ENCODE measurements around the gene COX19. TPM values are rescaled to one million over a fixed set of nuclear protein-coding genes. Genes with fewer than 3 reads are reported as not detected.

COX19 gene
- total RNA-seq, 1 experiment from 2014 or later = 14.0 TPM

DNA sequence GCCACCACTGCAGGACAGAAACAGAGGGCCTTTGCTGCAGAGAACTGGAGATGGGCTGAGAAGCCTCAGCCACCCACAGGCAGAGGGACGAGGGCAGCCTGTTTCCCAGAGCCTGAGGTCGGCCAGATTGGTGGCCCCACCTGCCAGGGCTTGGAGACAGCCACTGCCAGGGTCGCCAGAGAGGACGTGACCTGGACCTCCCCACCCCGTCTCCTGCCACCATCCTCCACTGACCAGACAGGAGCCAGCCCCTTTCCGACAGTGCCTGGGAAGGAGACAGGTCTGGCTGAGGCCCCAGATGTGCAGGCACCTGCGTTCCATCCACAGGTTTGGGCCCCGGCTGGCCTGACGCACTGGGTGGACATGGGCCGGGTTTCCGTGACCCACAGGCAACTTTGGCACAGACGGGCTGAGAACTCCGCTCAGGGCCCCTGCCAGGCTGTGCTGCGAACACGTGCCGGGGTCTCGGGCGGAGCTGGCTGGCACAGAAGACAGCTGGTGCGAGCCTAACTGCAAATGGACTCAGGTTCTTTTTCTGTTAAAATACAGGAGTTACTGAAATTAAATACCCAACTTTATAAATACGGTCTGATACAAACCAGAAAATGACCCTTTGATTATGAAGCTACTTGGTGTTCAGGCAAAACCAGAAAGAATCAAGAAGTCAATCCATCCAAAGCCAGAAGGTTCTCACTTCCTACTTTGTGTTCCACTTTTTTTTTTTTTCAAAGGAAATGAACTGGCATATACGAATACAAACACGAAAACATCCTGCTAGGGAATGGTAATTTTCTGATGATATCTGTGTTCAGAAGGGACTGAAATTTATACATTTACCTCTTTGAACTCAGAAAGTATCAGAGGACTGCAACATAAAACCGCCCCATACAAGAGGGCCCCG is 6.9 kb downstream of the COX19 start:
- Histone ChIP-seq H3K9me2 (ENCODE audit: insufficient read depth) (no peaks in the 10 kb centered on the region), H3K9ac (ENCODE audit: low read length) (no peak overlapping the region), H3K79me2 (ENCODE audit: insufficient read depth, low read length) (peaks cover 40% of the 10 kb centered on the region), H3K36me3 (ENCODE audit: control insufficient read depth in 1 of 2, insufficient read depth in 2 of 2, low read length in 2 of 2) (peaks cover 28 to 41% of the 10 kb centered on the region in 2 experiments; a peak in 3 of 4 replicates), H3K27me3 (ENCODE audit: insufficient read depth, low read length) (no peaks in the 10 kb centered on the region), H3K4me3 (replicated peaks in 1 of 2; ENCODE audit: low read depth in 1 of 2, low read length in 2 of 2) (no peak overlapping the region), H3K4me1 (ENCODE audit: control insufficient read depth in 1 of 2, insufficient read depth in 2 of 2, low read length in 2 of 2) (no peaks in the 10 kb centered on the region), H3K9me3 (ENCODE audit: control insufficient read depth in 1 of 2, insufficient read depth in 1 of 2, low read depth in 1 of 2, low read length in 2 of 2) (no peaks in the 10 kb centered on the region), H4K20me1 (ENCODE audit: insufficient read depth) (peaks cover 6% of the 10 kb centered on the region; the same call in 1 of the 2 replicates), H3K4me2 (ENCODE audit: low read length) (no peak overlapping the region), H3K27ac (ENCODE audit: low read depth, low read length) (no peak overlapping the region), H2AFZ (ENCODE audit: low read depth, low read length, poor library complexity, severe bottlenecking) (no peak overlapping the region)
- TF ChIP-seq CEBPB (IDR thresholded peaks at IDR 0.05; ENCODE audit: low read depth) = no peak
- no peak for TF ChIP-seq EZH2 (IDR thresholded peaks at IDR 0.05)
- POLR2A ChIA-PET = no interaction called here
- ATAC-seq (no peak), DNase-seq (ENCODE audit: low read depth, low spot score) (no peak)
- CTCF ChIA-PET = no interaction called here
- no TSS peak for BruUV-seq (replicated peaks)
- intact Hi-C loops (cut with micrococcal nuclease) = no loop called here
- RAD21 ChIA-PET (ENCODE audit: low non-redundant PET in 1 of 2, low total read pairs in 2 of 2, uncharacterized antibody in 2 of 2, unreplicated experiment in 2 of 2) = no interaction called here

DNA sequence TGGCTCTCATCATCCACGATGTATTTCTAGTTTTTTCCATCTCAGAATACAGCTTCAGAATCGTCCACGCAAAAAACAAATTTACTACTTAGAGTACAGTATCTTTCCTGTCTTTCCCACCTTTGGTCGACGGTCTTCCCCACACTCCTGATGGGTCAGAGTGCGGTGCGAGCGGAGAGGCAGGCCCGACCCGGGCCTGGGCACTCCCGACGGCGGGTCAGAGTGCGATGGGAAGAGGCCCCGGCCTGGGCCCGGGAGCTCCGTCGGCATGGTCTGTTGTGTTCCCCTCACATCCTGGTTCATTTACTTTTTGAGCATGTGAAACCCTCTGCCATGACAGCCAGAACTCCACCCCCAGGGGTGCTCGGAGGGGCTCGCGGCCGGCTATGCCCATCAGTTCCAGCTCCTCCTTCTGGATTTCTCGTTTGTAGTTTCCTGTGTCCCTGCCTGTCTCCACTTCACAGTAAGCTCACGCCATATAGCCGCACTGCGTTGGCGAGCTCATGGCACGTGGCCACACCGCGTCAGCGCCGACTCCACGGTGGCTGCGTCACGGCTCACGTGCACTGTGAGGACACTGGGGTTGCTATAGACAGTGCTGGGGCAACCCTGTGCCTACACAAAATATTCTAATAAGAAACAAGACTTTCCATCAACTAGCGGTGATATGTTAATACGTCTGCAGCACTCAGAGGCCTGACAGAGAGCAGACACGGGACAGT is 7.8 kb downstream of the COX19 start:
- Histone ChIP-seq H4K20me1 (ENCODE audit: insufficient read depth) (no peaks in the 10 kb centered on the region), H3K9me3 (ENCODE audit: control insufficient read depth in 1 of 2, insufficient read depth in 1 of 2, low read depth in 1 of 2, low read length in 2 of 2) (no peaks in the 10 kb centered on the region), H3K4me3 (replicated peaks in 1 of 2; ENCODE audit: low read depth in 1 of 2, low read length in 2 of 2) (no peak overlapping the region), H3K36me3 (ENCODE audit: control insufficient read depth in 1 of 2, insufficient read depth in 2 of 2, low read length in 2 of 2) (peaks cover 21 to 33% of the 10 kb centered on the region in 2 experiments; a peak in 3 of 4 replicates), H3K4me1 (ENCODE audit: control insufficient read depth in 1 of 2, insufficient read depth in 2 of 2, low read length in 2 of 2) (no peaks in the 10 kb centered on the region), H3K27me3 (ENCODE audit: insufficient read depth, low read length) (no peaks in the 10 kb centered on the region), H3K27ac (ENCODE audit: low read depth, low read length) (no peak overlapping the region), H3K79me2 (ENCODE audit: insufficient read depth, low read length) (peaks cover 30% of the 10 kb centered on the region), H3K9me2 (ENCODE audit: insufficient read depth) (no peaks in the 10 kb centered on the region), H3K4me2 (ENCODE audit: low read length) (no peak overlapping the region), H3K9ac (ENCODE audit: low read length) (no peak overlapping the region), H2AFZ (ENCODE audit: low read depth, low read length, poor library complexity, severe bottlenecking) (no peak overlapping the region)
- intact Hi-C loops (cut with micrococcal nuclease) = no loop called here
- ATAC-seq (no peak), DNase-seq (ENCODE audit: low read depth, low spot score) (no peak)
- POLR2A ChIA-PET = no interaction called here
- CTCF ChIA-PET = no interaction called here
- BruUV-seq (replicated peaks) = no TSS peak
- RAD21 ChIA-PET (ENCODE audit: low non-redundant PET in 1 of 2, low total read pairs in 2 of 2, uncharacterized antibody in 2 of 2, unreplicated experiment in 2 of 2) = no interaction called here
- TF ChIP-seq SIN3A (IDR thresholded peaks at IDR 0.05; ENCODE audit: low read depth) (no peak), SP1 (IDR thresholded peaks at IDR 0.05; ENCODE audit: low read depth) (no peak)
- TF ChIP-seq, protein P1, sequence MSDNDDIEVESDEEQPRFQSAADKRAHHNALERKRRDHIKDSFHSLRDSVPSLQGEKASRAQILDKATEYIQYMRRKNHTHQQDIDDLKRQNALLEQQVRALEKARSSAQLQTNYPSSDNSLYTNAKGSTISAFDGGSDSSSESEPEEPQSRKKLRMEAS (IDR thresholded peaks at IDR 0.05) = no peak
- TF ChIP-seq, protein P2, sequence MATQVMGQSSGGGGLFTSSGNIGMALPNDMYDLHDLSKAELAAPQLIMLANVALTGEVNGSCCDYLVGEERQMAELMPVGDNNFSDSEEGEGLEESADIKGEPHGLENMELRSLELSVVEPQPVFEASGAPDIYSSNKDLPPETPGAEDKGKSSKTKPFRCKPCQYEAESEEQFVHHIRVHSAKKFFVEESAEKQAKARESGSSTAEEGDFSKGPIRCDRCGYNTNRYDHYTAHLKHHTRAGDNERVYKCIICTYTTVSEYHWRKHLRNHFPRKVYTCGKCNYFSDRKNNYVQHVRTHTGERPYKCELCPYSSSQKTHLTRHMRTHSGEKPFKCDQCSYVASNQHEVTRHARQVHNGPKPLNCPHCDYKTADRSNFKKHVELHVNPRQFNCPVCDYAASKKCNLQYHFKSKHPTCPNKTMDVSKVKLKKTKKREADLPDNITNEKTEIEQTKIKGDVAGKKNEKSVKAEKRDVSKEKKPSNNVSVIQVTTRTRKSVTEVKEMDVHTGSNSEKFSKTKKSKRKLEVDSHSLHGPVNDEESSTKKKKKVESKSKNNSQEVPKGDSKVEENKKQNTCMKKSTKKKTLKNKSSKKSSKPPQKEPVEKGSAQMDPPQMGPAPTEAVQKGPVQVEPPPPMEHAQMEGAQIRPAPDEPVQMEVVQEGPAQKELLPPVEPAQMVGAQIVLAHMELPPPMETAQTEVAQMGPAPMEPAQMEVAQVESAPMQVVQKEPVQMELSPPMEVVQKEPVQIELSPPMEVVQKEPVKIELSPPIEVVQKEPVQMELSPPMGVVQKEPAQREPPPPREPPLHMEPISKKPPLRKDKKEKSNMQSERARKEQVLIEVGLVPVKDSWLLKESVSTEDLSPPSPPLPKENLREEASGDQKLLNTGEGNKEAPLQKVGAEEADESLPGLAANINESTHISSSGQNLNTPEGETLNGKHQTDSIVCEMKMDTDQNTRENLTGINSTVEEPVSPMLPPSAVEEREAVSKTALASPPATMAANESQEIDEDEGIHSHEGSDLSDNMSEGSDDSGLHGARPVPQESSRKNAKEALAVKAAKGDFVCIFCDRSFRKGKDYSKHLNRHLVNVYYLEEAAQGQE (IDR thresholded peaks at IDR 0.05; ENCODE audit: low read depth) = no peak

Data from HCT116 (cell line).